ENCODE measurements around the gene C5orf15. TPM values are rescaled to one million over a fixed set of nuclear protein-coding genes. Genes with fewer than 3 reads are reported as not detected.

C5orf15 gene
- total RNA-seq, 1 donor from 2014 or later, result 64.4 TPM

DNA sequence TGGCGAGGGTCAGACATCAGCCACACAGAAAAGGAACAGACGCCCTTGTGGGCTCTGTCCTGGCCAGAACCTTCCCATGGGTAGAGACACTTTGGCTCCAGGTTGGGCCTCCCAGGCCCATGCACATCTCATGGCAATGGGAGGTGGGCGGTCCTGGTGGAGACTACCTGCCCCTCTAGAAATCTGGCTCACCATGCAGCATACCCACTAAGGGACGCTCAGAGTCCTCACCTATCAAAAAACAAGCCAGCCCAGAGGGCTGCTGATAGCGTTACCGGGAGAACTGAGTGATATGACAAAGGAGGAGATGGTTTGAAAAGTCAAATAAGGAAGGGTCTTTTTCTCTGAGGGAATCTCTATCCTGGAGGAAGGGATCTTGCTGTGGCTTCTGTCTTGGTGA, 62.1 kb downstream of the C5orf15 start:
- DNase-seq (ENCODE audit: low spot score in 2 of 2) (no peak), FAIRE-seq (no peak)

Other genes starting within 250 kb of the C5orf15 start
- 244 TPM for gene VDAC1, start 36.4 kb upstream of the C5orf15 start, total RNA-seq
- 0.41 TPM for gene TCF7, start 146.1 kb upstream of the C5orf15 start, total RNA-seq
- gene SKP1, start 208.3 kb upstream of the C5orf15 start, total RNA-seq, result 139 TPM

Data from frontal cortex (tissue), 4 donors.